Kidney (tissue), 14 donors: Measurements from ENCODE around the gene KLHL21. TPM values are rescaled to one million over a fixed set of nuclear protein-coding genes. Genes with fewer than 3 reads are reported as not detected.

Experiments
- DNase-seq, 5 donors: peaks; one replicate each; pipeline ENCODE4 v3.0.0-alpha.2; 2013 to 2020
- FAIRE-seq: peaks from 2 replicates; lab custom pipeline; 2012; peaks lifted over from hg19 to GRCh38; lab: Jason Lieb, UNC
- H3K27ac ChIP-seq, 2 donors: one replicate each; pipeline ENCODE4 v1.7.0; 2013; ENCODE audit warnings: low read depth in 2 of 2, low read length in 2 of 2, inconsistent platforms in 1 of 2
- H3K27me3 ChIP-seq: one replicate; pipeline ENCODE4 v1.7.1; 2013; ENCODE audit warnings: low read length, inconsistent platforms; ENCODE audit not compliant: control insufficient read depth, insufficient read depth
- H3K36me3 ChIP-seq, 3 donors: one replicate each; pipeline versions ENCODE4 v1.7.0 to v1.7.1; 2013; ENCODE audit warnings: low read length in 3 of 3, control low read depth in 1 of 3, inconsistent platforms in 1 of 3; ENCODE audit not compliant: insufficient read depth in 3 of 3, control insufficient read depth in 2 of 3
- H3K4me1 ChIP-seq, 3 donors: one replicate each; pipeline versions ENCODE4 v1.7.0 to v1.7.1; 2013; ENCODE audit warnings: low read length in 3 of 3, inconsistent platforms in 1 of 3, low read depth in 1 of 3; ENCODE audit not compliant: control insufficient read depth in 2 of 3, insufficient read depth in 2 of 3
- H3K4me3 ChIP-seq, 3 donors: one replicate each; pipeline versions ENCODE4 v1.7.0 to v1.8.1; 2013; ENCODE audit warnings: low read length in 3 of 3, control low read depth in 1 of 3, inconsistent platforms in 1 of 3
- H3K9ac ChIP-seq, 3 donors: one replicate each; pipeline versions ENCODE4 v1.7.0 to v1.7.1; 2013; ENCODE audit warnings: low read length in 3 of 3, control low read depth in 1 of 3, inconsistent platforms in 1 of 3
- H3K9me3 ChIP-seq, 3 donors: one replicate each; pipeline versions ENCODE4 v1.7.0 to v1.7.1; 2013; ENCODE audit warnings: low read length in 3 of 3, control low read depth in 1 of 3, inconsistent platforms in 1 of 3; ENCODE audit not compliant: control insufficient read depth in 2 of 3, insufficient read depth in 1 of 3
- intact Hi-C: fragments of 100-400 bp; cut with DNase I; formaldehyde crosslinking; loops from one replicate; pipeline ENCODE4 v1.11.1; 2022
- polyA plus RNA-seq: library from polyadenylated mRNA; stranded (reverse); fragments of 350-450 nt; fragmentation: Illumina TruSeq; extraction: RNeasy Lipid Tissue Mini Kit (QIAGEN cat#74804); gene quantifications from one replicate; pipeline ENCODE4 v1.2.3, GENCODE V29; 2014; ENCODE audit warnings: low read depth, low replicate concordance; ENCODE audit not compliant: insufficient read depth
- total RNA-seq: library from RNA; stranded (reverse); fragmentation: NEBNext Ultra II Directional; extraction: Animal tissue kit (Norgen Biotek cat#: 25700); gene quantifications from one replicate; pipeline ENCODE4 v1.2.1, GENCODE V29; 2021
- TF ChIP-seq, protein P1 (sequence below): IDR thresholded peaks from 3 replicates; pipeline ENCODE4 v1.5.1; 2012; ENCODE audit warnings: mild to moderate bottlenecking, moderate library complexity, borderline replicate concordance; ENCODE audit not compliant: insufficient read depth; ENCODE audit errors: extremely low read depth
- donor health status: control.
- donor health status: control.
- donor health status: control.
- donor health status: control.
- donor health status: control.
- donor health status: DM: yes; HTN: yes; CAD: no.
- donor health status: Normal renal cell carcinoma (clear cell type).

The KLHL21 gene
- total and polyA plus RNA-seq, 2 donors from 2014 or later, result 13.9 to 25.0 TPM

GRCh38 chr1:6557597-6557996 lies 45.1 kb downstream of the KLHL21 start:
- Histone ChIP-seq H3K4me1 (peaks cover 0 to 8% (median 7%) of the 10 kb centered on the region in 3 donors), H3K9ac (no peak overlapping the region), H3K9me3 (no peaks in the 10 kb centered on the region), H3K36me3 (no peaks in the 10 kb centered on the region), H3K4me3 (no peak overlapping the region), H3K27me3 (no peaks in the 10 kb centered on the region), H3K27ac (no peak overlapping the region)
- TF ChIP-seq, protein P1, sequence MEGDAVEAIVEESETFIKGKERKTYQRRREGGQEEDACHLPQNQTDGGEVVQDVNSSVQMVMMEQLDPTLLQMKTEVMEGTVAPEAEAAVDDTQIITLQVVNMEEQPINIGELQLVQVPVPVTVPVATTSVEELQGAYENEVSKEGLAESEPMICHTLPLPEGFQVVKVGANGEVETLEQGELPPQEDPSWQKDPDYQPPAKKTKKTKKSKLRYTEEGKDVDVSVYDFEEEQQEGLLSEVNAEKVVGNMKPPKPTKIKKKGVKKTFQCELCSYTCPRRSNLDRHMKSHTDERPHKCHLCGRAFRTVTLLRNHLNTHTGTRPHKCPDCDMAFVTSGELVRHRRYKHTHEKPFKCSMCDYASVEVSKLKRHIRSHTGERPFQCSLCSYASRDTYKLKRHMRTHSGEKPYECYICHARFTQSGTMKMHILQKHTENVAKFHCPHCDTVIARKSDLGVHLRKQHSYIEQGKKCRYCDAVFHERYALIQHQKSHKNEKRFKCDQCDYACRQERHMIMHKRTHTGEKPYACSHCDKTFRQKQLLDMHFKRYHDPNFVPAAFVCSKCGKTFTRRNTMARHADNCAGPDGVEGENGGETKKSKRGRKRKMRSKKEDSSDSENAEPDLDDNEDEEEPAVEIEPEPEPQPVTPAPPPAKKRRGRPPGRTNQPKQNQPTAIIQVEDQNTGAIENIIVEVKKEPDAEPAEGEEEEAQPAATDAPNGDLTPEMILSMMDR, result no peak
- DNase-seq (peak in 1 of 5 donors; percentile 29), FAIRE-seq (no peak)
- intact Hi-C loops, result no loop called here

DNA sequence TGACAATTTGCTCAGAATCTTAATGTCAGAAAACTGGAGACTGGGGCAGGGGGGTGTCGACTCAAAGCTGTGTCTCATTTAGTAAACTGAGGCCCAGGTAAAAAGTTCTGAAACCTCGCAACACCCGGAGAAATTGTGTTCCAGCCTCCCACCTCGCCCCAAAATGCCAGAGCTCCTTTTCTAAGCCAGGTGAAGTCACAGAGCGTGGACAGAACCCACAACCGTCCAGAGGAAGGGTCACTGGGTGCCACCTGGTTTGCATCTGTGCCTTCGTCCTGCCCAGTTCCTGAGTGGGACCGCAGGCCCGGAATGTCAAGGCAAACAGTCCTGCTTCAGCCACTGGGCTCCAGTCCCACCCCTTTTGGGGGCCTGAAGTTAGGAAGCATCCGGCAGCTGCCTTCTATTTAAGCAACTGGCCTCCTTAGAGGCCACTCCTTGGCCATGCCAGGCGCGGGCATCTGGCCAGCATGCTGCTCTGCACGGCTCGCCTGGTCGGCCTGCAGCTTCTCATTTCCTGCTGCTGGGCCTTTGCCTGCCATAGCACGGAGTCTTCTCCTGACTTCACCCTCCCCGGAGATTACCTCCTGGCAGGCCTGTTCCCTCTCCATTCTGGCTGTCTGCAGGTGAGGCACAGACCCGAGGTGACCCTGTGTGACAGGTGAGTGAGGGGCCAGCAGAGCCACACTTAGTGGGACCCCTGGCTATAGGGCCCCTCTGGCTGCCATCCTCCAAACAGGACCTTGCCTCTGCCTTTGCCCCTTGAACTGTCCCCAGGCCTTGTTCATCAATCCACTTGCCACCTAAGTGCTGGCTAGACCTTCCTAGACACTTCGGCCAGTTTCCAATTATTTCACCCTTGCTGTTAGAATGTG lies 47.5 kb downstream of the KLHL21 start, which contains the start of gene TAS1R1:
TAS1R1 (plus strand) TSS at position 401 of the 872 bp plus-strand sequence; CDS start at position 468, 67 bp downstream.
- intact Hi-C loops, result no loop called here
- no peak within 1 kb of the TSS for H3K27ac ChIP-seq
- peaks cover 0 to 8% (median 7%) of the 10 kb centered on the region in 3 donors for H3K4me1 ChIP-seq

GRCh38 chr1:6554031-6554906 lies 48.4 kb downstream of the KLHL21 start, which contains the start of gene NOL9:
NOL9 (minus strand) TSS chr1:6554513; CDS start chr1:6554502, 11 bp downstream.
- Histone ChIP-seq H3K4me1 (peaks cover 0 to 8% (median 7%) of the 10 kb centered on the region in 3 donors), H3K4me3 (peak within 1 kb of the TSS; percentile 73 to 84 (median 82)), H3K27ac (no peak within 1 kb of the TSS), H3K9me3 (no peaks in the 10 kb centered on the region), H3K9ac (peak within 1 kb of the TSS; percentile 51 to 87 (median 83)), H3K27me3 (no peaks in the 10 kb centered on the region), H3K36me3 (peaks cover 4 to 8% (median 5%) of the 10 kb centered on the region in 3 donors)
- DNase-seq (peak; percentile 96 to 98 (median 97)), FAIRE-seq (no peak)
- intact Hi-C loops, result no loop called here
- TF ChIP-seq, protein P1, result peak; percentile 90

More for the DNA sequence above, 47.5 kb downstream of the KLHL21 start, which contains the start of gene TAS1R1:
- H3K9ac ChIP-seq, result peak within 1 kb of the TSS in 2 of 3 donors; percentile 32 to 87
- TF ChIP-seq, protein P1, result no peak
- H3K27me3 ChIP-seq, result no peaks in the 10 kb centered on the region
- no peaks in the 10 kb centered on the region for H3K9me3 ChIP-seq
- FAIRE-seq, result no peak
- H3K36me3 ChIP-seq, result peaks cover 0 to 2% (median 0%) of the 10 kb centered on the region in 3 donors
- DNase-seq, result peak in 2 of 5 donors; percentile 56 to 75
- H3K4me3 ChIP-seq, result peak within 1 kb of the TSS; percentile 73 to 84 (median 82)
